Measurements from ENCODE around the gene TSC22D4.
"Not testable (repeated sequence)": the region's sequence is repeated elsewhere in the genome, so short reads cannot be mapped to it uniquely, and the experiment has no call there.

GRCh38 chr7:100438731-100439130, 40.3 kb downstream of the TSC22D4 start:
- not testable (repeated sequence) for TF ChIP-seq POLR2A, CTCF (IDR thresholded peaks at IDR 0.05)

All from esophagus squamous epithelium (tissue), 4 donors.